Loucy (cell line): ENCODE data around the gene BRD4.

Experiments
- CTCF ChIP-seq: fragments of 200-600 bp; sonication (generic); conservative IDR thresholded peaks from 2 replicates; pipeline ENCODE4 v1.5.1; 2014; ENCODE audit warnings: mild to moderate bottlenecking, antibody characterized with exemption, low read length
- EZH2phosphoT487 ChIP-seq: fragments of 200-600 bp; IDR thresholded peaks from 2 replicates; pipeline ENCODE4 v1.6.1; 2018; ENCODE audit warnings: antibody characterized with exemption, mild to moderate bottlenecking, moderate library complexity, borderline replicate concordance

- TF ChIP-seq EZH2phosphoT487: no peak
- no peak for TF ChIP-seq CTCF
These were observed 82.8 kb downstream of the BRD4 start for GRCh38 chr19:15249528-15249874.
